GM19193 (cell line): ENCODE data around the gene GH2.
"Not testable (repeated sequence)": the region's sequence is repeated elsewhere in the genome, so short reads cannot be mapped to it uniquely, and the experiment has no call there.

Experiments
- POLR2A ChIP-seq: IDR thresholded peaks from 4 replicates; pipeline ENCODE4 v1.6.1; 2011; ENCODE audit not compliant: insufficient read depth, insufficient read length; ENCODE audit errors: extremely low read depth

Gene GH2

GRCh38 chr17:63911041-63911635 lies 29.4 kb upstream of the GH2 start, which contains the start of gene CSHL1:
Gene CSHL1 (minus strand): TSS chr17:63911258. CDS start chr17:63911196, 62 bp downstream.
- no peak for TF ChIP-seq POLR2A

- no peak for TF ChIP-seq POLR2A
These were observed 28.4 kb upstream of the GH2 start for GRCh38 chr17:63910096-63910495.

GRCh38 chr17:63896524-63897354 lies 15.0 kb upstream of the GH2 start, which contains the start of gene CSH1:
Gene CSH1 (minus strand): TSS chr17:63896574. CDS start chr17:63896511, 63 bp downstream.
- TF ChIP-seq POLR2A: not testable (repeated sequence)

- no peak for TF ChIP-seq POLR2A
These were observed 1.0 kb downstream of the GH2 start for GRCh38 chr17:63880706-63881105.

- not testable (repeated sequence) for TF ChIP-seq POLR2A
These were observed 8.2 kb downstream of the GH2 start, which contains the start of gene CSH2 for GRCh38 chr17:63873577-63873976. Gene CSH2 (minus strand): TSS chr17:63873677. CDS start chr17:63873614, 63 bp downstream.

DNA sequence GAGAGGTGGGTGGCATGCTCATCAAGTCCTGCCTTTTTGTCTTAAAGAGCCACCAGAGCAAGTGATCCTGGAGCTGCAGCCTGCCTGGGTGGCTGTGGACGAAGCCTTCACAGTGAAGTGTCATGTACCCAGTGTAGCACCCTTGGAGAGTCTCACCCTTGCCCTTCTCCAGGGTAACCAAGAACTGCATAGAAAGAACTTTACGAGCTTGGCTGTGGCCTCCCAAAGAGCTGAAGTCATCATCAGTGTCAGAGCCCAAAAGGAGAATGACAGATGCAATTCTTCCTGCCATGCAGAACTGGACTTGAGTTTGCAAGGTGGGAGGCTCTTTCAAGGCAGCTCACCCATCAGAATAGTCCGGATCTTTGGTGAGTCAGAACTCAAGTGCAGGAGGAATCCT lies 22.5 kb downstream of the GH2 start:
- TF ChIP-seq POLR2A: no peak

- no peak for TF ChIP-seq POLR2A
These were observed 26.6 kb downstream of the GH2 start for GRCh38 chr17:63855185-63855584.

GRCh38 chr17:63854709-63855108 lies 27.0 kb downstream of the GH2 start:
- TF ChIP-seq POLR2A: no peak

- TF ChIP-seq POLR2A: no peak
These were observed 28.5 kb downstream of the GH2 start for GRCh38 chr17:63853260-63853659.

- no peak for TF ChIP-seq POLR2A
These were observed 31.3 kb downstream of the GH2 start for GRCh38 chr17:63850401-63850800.

GRCh38 chr17:63848834-63849689 lies 32.7 kb downstream of the GH2 start:
- no peak for TF ChIP-seq POLR2A

DNA sequence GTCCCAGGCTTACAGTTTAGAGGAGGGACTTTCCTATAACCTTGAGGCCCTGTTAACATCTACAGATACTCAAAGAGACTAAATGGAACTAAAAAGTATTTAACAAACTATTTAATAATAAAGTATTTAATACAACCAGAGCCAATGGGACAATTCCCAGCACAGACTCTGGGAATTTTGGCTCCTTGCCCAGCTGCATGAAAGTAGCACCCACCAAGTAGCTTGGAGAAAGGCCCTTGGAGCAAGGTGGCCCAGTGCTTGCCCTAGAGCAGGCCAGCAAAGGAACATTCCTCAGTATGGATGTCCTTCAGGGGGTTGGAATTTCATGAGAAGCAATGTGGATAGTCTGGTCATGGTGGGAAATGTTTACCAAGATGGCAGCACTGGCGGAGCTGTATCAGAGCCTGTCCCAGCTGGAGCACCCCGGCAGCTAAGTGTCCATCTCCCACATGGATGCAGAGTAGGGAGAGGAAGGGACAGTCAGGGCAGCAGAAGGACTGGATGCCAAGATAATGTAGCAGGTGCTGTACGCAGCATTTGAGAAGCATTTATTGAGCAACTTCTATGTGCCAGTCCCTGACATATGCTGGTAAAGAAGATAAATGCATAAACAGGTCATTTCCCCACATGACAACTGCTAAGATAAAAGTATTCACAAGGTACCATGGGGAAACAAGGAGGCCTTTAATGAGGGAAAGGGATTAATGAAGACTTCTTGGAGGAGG lies 34.1 kb downstream of the GH2 start:
- no peak for TF ChIP-seq POLR2A

DNA sequence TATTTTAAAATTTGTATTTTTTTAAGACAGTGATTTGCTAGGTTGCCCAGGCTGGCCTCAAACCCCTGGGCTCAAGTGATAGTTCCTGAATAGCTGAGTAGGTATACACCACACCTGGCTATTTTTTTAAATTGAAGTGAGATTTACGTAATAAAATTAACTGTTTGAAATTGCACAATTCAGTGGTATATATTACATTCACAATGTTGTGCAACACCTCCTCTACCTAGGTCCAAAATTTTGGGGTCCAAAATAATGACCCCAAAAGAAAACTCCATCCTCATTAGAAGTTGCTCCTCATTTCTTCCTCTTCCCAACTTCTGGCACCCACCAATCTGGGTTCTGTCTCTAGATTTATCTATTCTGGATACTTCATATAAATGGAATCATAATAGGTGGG lies 36.2 kb downstream of the GH2 start:
- TF ChIP-seq POLR2A: no peak

- TF ChIP-seq POLR2A: no peak
These were observed 37.6 kb downstream of the GH2 start for GRCh38 chr17:63843910-63844677.
